EH (cell line): ENCODE data around the gene EEF1E1.
"Not testable (repeated sequence)": the region's sequence is repeated elsewhere in the genome, so short reads cannot be mapped to it uniquely, and the experiment has no call there.

Experiments
- DNase-seq: peaks from one replicate; pipeline ENCODE4 v3.0.0-alpha.2; 2015; ENCODE audit warnings: low read depth

Gene EEF1E1

GRCh38 chr6:8063761-8064637, 38.3 kb downstream of the EEF1E1 start, which contains the start of gene BLOC1S5:
BLOC1S5 (minus strand) TSS chr6:8064389; CDS start chr6:8064376, 13 bp downstream.
- peak; percentile 98 for DNase-seq

- no peak for DNase-seq
These were observed 40.6 kb downstream of the EEF1E1 start for GRCh38 chr6:8061736-8062135.

- no peak for DNase-seq
These were observed 42.0 kb downstream of the EEF1E1 start for GRCh38 chr6:8060346-8060745.

- peak; percentile 48 for DNase-seq
These were observed 43.2 kb downstream of the EEF1E1 start for GRCh38 chr6:8059129-8059528.

GRCh38 chr6:8057793-8058192, 44.6 kb downstream of the EEF1E1 start:
- DNase-seq: no peak

GRCh38 chr6:8057263-8057662, 45.1 kb downstream of the EEF1E1 start:
- peak; percentile 33 for DNase-seq

GRCh38 chr6:8054276-8054675, 48.1 kb downstream of the EEF1E1 start:
- DNase-seq: no peak

GRCh38 chr6:8047541-8048292, 54.6 kb downstream of the EEF1E1 start:
- peak; percentile 19 for DNase-seq

GRCh38 chr6:8045769-8046168, 56.6 kb downstream of the EEF1E1 start:
- DNase-seq: not testable (repeated sequence)

GRCh38 chr6:8043221-8043620, 59.1 kb downstream of the EEF1E1 start:
- no peak for DNase-seq

GRCh38 chr6:8041913-8042583, 60.3 kb downstream of the EEF1E1 start:
- no peak for DNase-seq

- DNase-seq: not testable (repeated sequence)
These were observed 68.2 kb downstream of the EEF1E1 start for GRCh38 chr6:8034107-8034506.

- DNase-seq: no peak
These were observed 71.4 kb downstream of the EEF1E1 start for GRCh38 chr6:8030920-8031319.
